OCI-LY7 (cell line): ENCODE measurements around the gene MMP19. TPM values are rescaled to one million over a fixed set of nuclear protein-coding genes. Genes with fewer than 3 reads are reported as not detected.
"Not testable (repeated sequence)": the region's sequence is repeated elsewhere in the genome, so short reads cannot be mapped to it uniquely, and the experiment has no call there.

Experiments used
- BruUV-seq: library from RNA; stranded (reverse); fragments of 400-500 nt; replicated peaks from 2 replicates; lab custom pipeline; 2021; lab: Mats Ljungman, UMichigan
- CTCF ChIA-PET: fragments of 300-600 bp; sonication (Branson Sonifier 250); formaldehyde crosslinking; loops from one replicate; lab custom pipeline; 2022; ENCODE audit warnings: antibody characterized with exemption; ENCODE audit not compliant: unreplicated experiment; lab: Charles Lee
- POLR2A ChIA-PET: fragments of 300-600 bp; sonication (Branson Sonifier 250); formaldehyde crosslinking; loops from one replicate; lab custom pipeline; 2022; ENCODE audit warnings: antibody characterized with exemption; lab: Charles Lee
- DNase-seq: peaks from one replicate; pipeline ENCODE4 v3.0.0-alpha.2; 2015; ENCODE audit warnings: low spot score
- H2AFZ ChIP-seq: fragments of 200-600 bp; sonication (generic), shearing (Covaris generic); 2 replicates; pipeline ENCODE4 v1.6.1; 2014; ENCODE audit warnings: mild to moderate bottlenecking, antibody characterized with exemption, low read length, moderate library complexity
- H3K27ac ChIP-seq: fragments of 200-600 bp; sonication (generic); 2 replicates; pipeline ENCODE4 v1.5.1; 2014; ENCODE audit warnings: mixed run types, low read depth, mild to moderate bottlenecking, moderate library complexity, low read length, inconsistent platforms; ENCODE audit not compliant: poor library complexity, severe bottlenecking
- H3K36me3 ChIP-seq: fragments of 200-600 bp; sonication (generic); 2 replicates; pipeline ENCODE4 v1.6.1; 2014; ENCODE audit warnings: mild to moderate bottlenecking, antibody characterized with exemption, low read length, moderate library complexity, mixed read lengths; ENCODE audit not compliant: insufficient read depth
- H3K4me1 ChIP-seq: fragments of 200-600 bp; sonication (generic); 2 replicates; pipeline ENCODE4 v1.5.1; 2014; ENCODE audit warnings: mild to moderate bottlenecking, low read length; ENCODE audit not compliant: insufficient read depth, poor library complexity, severe bottlenecking
- H3K4me2 ChIP-seq: fragments of 200-600 bp; sonication (generic); 2 replicates; pipeline ENCODE4 v1.6.1; 2014; ENCODE audit warnings: mild to moderate bottlenecking, low read length
- H3K4me3 ChIP-seq: fragments of 200-600 bp; sonication (generic); 2 replicates; pipeline ENCODE4 v1.5.1; 2014; ENCODE audit warnings: mild to moderate bottlenecking, low read depth, low read length; ENCODE audit not compliant: poor library complexity, severe bottlenecking
- H3K79me2 ChIP-seq: fragments of 200-600 bp; sonication (generic); 2 replicates; pipeline ENCODE4 v1.6.1; 2016; ENCODE audit warnings: low read depth, mild to moderate bottlenecking, low read length, moderate library complexity, mixed read lengths; ENCODE audit not compliant: insufficient read depth
- H3K9me2 ChIP-seq: fragments of 200-600 bp; sonication (generic); 2 replicates; pipeline ENCODE4 v1.6.1; 2016; ENCODE audit warnings: mild to moderate bottlenecking, low read length, mixed read lengths; ENCODE audit not compliant: insufficient read depth
- H3K9me3 ChIP-seq: fragments of 200-600 bp; sonication (generic); 2 replicates; pipeline ENCODE4 v1.6.1; 2014; ENCODE audit warnings: mild to moderate bottlenecking, mixed run types, low read length, mixed read lengths
- H4K20me1 ChIP-seq: fragments of 200-600 bp; sonication (generic); 2 replicates; pipeline ENCODE4 v1.6.1; 2014; ENCODE audit warnings: mild to moderate bottlenecking, antibody characterized with exemption, low read length, moderate library complexity, mixed read lengths; ENCODE audit not compliant: insufficient read depth
- EZH2phosphoT487 ChIP-seq: fragments of 200-600 bp; sonication (generic); IDR thresholded peaks from 2 replicates; pipeline ENCODE4 v1.6.1; 2018; ENCODE audit warnings: low read depth, borderline replicate concordance, mild to moderate bottlenecking, mixed run types, antibody characterized with exemption, low read length, moderate library complexity, mixed read lengths
- intact Hi-C: fragments of 100-400 bp; cut with micrococcal nuclease; formaldehyde crosslinking; loops from one replicate; pipeline ENCODE4 v1.10.0; 2022; ENCODE audit not compliant: unreplicated experiment
- total RNA-seq, 2 experiments: library from RNA; depleted of rRNA in 1 of 2; stranded (reverse); fragments of >200 nt in 1 of 2; shearing (Covaris generic) in 1 of 2; gene quantifications; 2 replicates each; pipeline ENCODE4 v1.2.3, GENCODE V29; 2014 to 2022
- TF ChIP-seq, protein P1 (sequence below): fragments of 200-600 bp; sonication (generic); conservative IDR thresholded peaks from 2 replicates; pipeline ENCODE4 v1.5.1; 2014; ENCODE audit warnings: mild to moderate bottlenecking, antibody characterized with exemption, low read length, moderate library complexity, mixed read lengths

The MMP19 gene
- total RNA-seq, 2 experiments from 2014 or later, result not detected

DNA sequence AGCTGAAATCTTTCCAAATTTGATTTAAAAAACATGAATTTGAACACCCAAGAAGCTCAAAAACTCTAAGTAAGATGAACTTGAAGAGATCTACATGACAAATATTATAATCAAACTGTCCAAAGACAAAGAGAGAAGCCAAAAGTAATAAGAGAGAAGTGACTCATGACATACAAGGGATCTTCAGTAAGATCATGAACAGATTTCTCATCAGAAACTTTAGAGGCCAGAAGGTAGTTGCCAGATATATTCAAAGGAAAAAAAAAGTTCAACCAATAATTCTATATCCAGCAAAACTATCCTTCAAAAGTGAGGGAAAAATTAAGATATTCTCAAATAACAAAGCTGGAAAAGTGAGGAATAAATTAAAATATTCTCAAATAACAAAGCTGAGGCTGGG lies 35.1 kb upstream of the MMP19 start:
- H3K9me3 ChIP-seq, result peaks cover 14% of the 10 kb centered on the region; the same call in 1 of the 2 replicates
- H4K20me1 ChIP-seq, result no peaks in the 10 kb centered on the region
- no TSS peak for BruUV-seq
- ChIA-PET POLR2A (interaction anchor here (0.6 to 0.7 kb wide), 2 partner anchors 9 to 1096 kb away, joined by 3 read pairs; no protein-coding TSS in a partner anchor), CTCF (no interaction called here)
- DNase-seq, result no peak
- H3K9me2 ChIP-seq, result no peaks in the 10 kb centered on the region
- intact Hi-C loops, result no loop called here
- no peak overlapping the region for H2AFZ ChIP-seq
- no peaks in the 10 kb centered on the region for H3K36me3 ChIP-seq
- H3K4me3 ChIP-seq, result no peak overlapping the region
- no peak overlapping the region for H3K27ac ChIP-seq
- H3K4me1 ChIP-seq, result no peaks in the 10 kb centered on the region
- H3K79me2 ChIP-seq, result no peaks in the 10 kb centered on the region
- no peak for TF ChIP-seq EZH2phosphoT487
- TF ChIP-seq, protein P1, sequence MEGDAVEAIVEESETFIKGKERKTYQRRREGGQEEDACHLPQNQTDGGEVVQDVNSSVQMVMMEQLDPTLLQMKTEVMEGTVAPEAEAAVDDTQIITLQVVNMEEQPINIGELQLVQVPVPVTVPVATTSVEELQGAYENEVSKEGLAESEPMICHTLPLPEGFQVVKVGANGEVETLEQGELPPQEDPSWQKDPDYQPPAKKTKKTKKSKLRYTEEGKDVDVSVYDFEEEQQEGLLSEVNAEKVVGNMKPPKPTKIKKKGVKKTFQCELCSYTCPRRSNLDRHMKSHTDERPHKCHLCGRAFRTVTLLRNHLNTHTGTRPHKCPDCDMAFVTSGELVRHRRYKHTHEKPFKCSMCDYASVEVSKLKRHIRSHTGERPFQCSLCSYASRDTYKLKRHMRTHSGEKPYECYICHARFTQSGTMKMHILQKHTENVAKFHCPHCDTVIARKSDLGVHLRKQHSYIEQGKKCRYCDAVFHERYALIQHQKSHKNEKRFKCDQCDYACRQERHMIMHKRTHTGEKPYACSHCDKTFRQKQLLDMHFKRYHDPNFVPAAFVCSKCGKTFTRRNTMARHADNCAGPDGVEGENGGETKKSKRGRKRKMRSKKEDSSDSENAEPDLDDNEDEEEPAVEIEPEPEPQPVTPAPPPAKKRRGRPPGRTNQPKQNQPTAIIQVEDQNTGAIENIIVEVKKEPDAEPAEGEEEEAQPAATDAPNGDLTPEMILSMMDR, result no peak
- H3K4me2 ChIP-seq, result no peak overlapping the region

DNA sequence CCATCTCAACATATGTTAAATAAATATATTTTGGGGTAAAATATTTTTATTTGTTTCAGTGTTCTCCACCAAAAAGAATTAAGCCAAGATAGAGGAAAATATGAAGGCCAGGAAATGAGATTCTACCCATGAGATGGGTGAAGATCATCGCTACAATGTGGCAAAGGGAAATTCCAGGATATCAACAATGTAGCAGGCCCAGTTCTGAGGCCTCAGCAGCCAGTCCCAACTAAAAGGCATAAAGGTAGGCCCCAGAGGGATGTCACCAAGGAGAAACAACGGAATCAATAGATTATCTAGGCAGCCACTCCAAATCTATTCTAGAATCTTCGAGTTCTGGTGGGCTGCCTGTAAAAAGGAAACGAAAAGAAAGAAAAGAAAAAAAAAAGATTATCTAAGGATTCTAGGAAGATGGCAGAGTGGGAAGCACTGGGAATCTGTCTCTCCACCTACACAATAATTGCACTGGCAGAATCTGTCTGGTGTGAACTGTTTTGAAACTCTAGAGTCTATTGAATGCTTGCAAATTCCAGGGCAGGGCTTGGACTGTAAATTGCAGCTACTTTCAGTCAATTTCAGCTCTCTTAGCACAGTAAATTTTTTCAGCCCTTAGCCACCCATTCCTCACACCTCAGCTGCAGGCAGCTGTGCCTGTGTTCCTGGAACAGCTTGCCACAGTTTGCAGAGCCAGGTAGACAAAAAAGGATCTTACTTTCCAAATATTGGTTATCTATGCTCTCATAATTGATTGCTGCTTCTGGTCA lies 33.1 kb upstream of the MMP19 start:
- BruUV-seq, result no TSS peak
- no peak overlapping the region for H3K27ac ChIP-seq
- H3K79me2 ChIP-seq, result no peaks in the 10 kb centered on the region
- no peak overlapping the region for H3K4me3 ChIP-seq
- no peak overlapping the region for H2AFZ ChIP-seq
- no peak for TF ChIP-seq EZH2phosphoT487
- TF ChIP-seq, protein P1, result no peak
- H3K9me3 ChIP-seq, result peaks cover 14% of the 10 kb centered on the region; the same call in 1 of the 2 replicates
- no peaks in the 10 kb centered on the region for H3K36me3 ChIP-seq
- ChIA-PET CTCF (no interaction called here), POLR2A (interaction anchor here (1.2 kb wide), 1 partner anchor 24 kb away, joined by 3 read pairs; no protein-coding TSS in a partner anchor)
- no peak overlapping the region for H3K4me2 ChIP-seq
- no peaks in the 10 kb centered on the region for H4K20me1 ChIP-seq
- H3K4me1 ChIP-seq, result no peaks in the 10 kb centered on the region
- no peaks in the 10 kb centered on the region for H3K9me2 ChIP-seq
- intact Hi-C loops, result no loop called here
- no peak for DNase-seq

DNA sequence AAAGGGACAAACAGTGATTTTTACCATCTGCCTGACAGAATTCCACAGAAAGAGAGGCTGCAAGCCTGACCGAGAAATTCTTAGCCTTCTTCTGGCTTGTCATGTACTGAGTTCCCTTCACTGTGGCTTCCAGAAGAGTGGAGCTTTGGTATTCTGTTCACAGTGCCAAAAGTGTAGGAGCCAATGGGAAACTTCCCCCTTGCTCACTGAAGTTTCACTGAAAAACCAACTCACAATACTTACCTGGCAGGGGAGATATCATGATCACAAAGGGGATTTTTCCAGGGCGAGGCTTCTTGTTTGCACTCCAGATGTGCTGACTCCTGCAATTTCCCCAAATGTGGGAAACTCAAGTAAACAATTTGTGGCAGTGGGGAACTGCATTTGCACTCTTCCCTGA lies 31.7 kb upstream of the MMP19 start:
- ChIA-PET CTCF (no interaction called here), POLR2A (interaction anchor here (1.2 kb wide), 1 partner anchor 23 kb away, joined by 3 read pairs; no protein-coding TSS in a partner anchor)
- no peak overlapping the region for H3K27ac ChIP-seq
- H4K20me1 ChIP-seq, result no peaks in the 10 kb centered on the region
- no peaks in the 10 kb centered on the region for H3K36me3 ChIP-seq
- TF ChIP-seq EZH2phosphoT487, result no peak
- TF ChIP-seq, protein P1, result no peak
- intact Hi-C loops, result no loop called here
- H2AFZ ChIP-seq, result no peak overlapping the region
- H3K4me1 ChIP-seq, result no peaks in the 10 kb centered on the region
- H3K4me2 ChIP-seq, result no peak overlapping the region
- BruUV-seq, result no TSS peak
- no peak for DNase-seq
- no peaks in the 10 kb centered on the region for H3K9me2 ChIP-seq
- H3K4me3 ChIP-seq, result no peak overlapping the region
- H3K79me2 ChIP-seq, result no peaks in the 10 kb centered on the region
- peaks cover 14% of the 10 kb centered on the region; the same call in 1 of the 2 replicates for H3K9me3 ChIP-seq

DNA sequence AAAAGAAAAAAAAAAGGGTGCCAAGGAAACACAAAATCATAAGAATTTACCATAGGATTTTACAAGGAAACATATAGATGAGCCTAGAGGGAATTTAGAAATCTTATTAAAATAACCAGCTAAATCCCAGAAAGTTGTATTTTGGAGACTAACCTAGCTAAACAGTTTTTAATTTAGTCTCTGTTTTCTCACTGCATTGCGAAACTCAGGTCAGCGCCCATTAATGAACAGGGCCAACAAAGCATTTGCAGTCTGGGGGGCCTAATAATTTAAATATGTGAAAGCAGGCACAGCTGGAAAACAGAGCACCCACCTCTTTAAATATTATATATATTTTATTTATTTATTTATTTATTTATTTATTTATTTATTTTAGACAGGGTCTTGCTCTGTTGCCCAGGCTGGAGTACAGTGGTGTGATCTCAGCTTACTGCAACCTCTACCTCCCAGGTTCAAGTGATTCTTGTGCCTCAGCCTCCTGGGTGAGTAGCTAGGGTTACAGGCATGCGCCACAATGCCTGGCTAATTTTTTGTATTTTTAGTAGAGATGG lies 23.8 kb upstream of the MMP19 start:
- intact Hi-C loops, result not testable (repeated sequence)

More for the DNA sequence above, 23.8 kb upstream of the MMP19 start:
- not testable (repeated sequence) for H3K36me3 ChIP-seq, BruUV-seq, H4K20me1 ChIP-seq, H3K27ac ChIP-seq, H3K4me3 ChIP-seq, DNase-seq, H3K4me1 ChIP-seq, H3K9me2 ChIP-seq, H3K9me3 ChIP-seq, H3K4me2 ChIP-seq, H3K79me2 ChIP-seq, H2AFZ ChIP-seq
- POLR2A ChIA-PET, result interaction anchor here (0.6 to 1.1 kb wide), 2 partner anchors 70 to 143 kb away, joined by 3 read pairs; no protein-coding TSS in a partner anchor
- CTCF ChIA-PET, result interaction anchor here (1.0 kb wide), 1 partner anchor 20 kb away, joined by 3 read pairs; no protein-coding TSS in a partner anchor
